Activated CD4-positive, alpha-beta T cell treated with anti-CD3 and anti-CD28 coated beads, Interleukin-2, amount 50 U/mL, for 24 hours (primary cell): Measurements from ENCODE around the gene ADAD2.
A peak's percentile ranks its signal among the peaks of the same experiment; 100 is the strongest.

Experiments
- DNase-seq, 2 donors: peaks; one replicate each; pipeline ENCODE4 v3.0.0-alpha.2; 2020; ENCODE audit warnings: low read depth in 1 of 2, low spot score in 1 of 2

Gene ADAD2

GRCh38 chr16:84190731-84191388, at the start of gene ADAD2:
TSS of gene ADAD2 (plus strand) at chr16:84191157. CDS start at chr16:84191231, 74 bp downstream.
- no peak for DNase-seq

- DNase-seq = no peak
Observed at GRCh38 chr16:84143081-84143480, 47.9 kb upstream of the ADAD2 start.

GRCh38 chr16:84143784-84144199, 47.2 kb upstream of the ADAD2 start:
- no peak for DNase-seq

- DNase-seq = peak in 1 of 2 donors; percentile 11
Observed at GRCh38 chr16:84144209-84144858, 46.6 kb upstream of the ADAD2 start.

GRCh38 chr16:84144859-84145639, 45.9 kb upstream of the ADAD2 start, which contains the start of the genes DNAAF1 and HSDL1:
TSS of gene DNAAF1 (plus strand) at chr16:84145308. CDS start at chr16:84145441, 133 bp downstream.
TSS of gene HSDL1 (minus strand) at chr16:84145177. CDS start at chr16:84131321, 13,856 bp downstream.
- peak; percentile 89 to 93 for DNase-seq

- DNase-seq = no peak
Observed at GRCh38 chr16:84150926-84151325, 40.0 kb upstream of the ADAD2 start.

- DNase-seq = no peak
Observed at GRCh38 chr16:84153660-84154214, 37.2 kb upstream of the ADAD2 start.

- DNase-seq = no peak
Observed at GRCh38 chr16:84155226-84155625, 35.7 kb upstream of the ADAD2 start.

GRCh38 chr16:84155771-84156170, 35.2 kb upstream of the ADAD2 start:
- no peak for DNase-seq

GRCh38 chr16:84156342-84156784, 34.6 kb upstream of the ADAD2 start:
- DNase-seq = no peak

- DNase-seq = no peak
Observed at GRCh38 chr16:84159007-84159406, 31.9 kb upstream of the ADAD2 start.

GRCh38 chr16:84159800-84160199, 31.2 kb upstream of the ADAD2 start:
- no peak for DNase-seq

GRCh38 chr16:84161037-84161436, 29.9 kb upstream of the ADAD2 start:
- no peak for DNase-seq

GRCh38 chr16:84161801-84162200, 29.2 kb upstream of the ADAD2 start:
- DNase-seq = no peak

GRCh38 chr16:84165746-84166145, 25.2 kb upstream of the ADAD2 start:
- no peak for DNase-seq

GRCh38 chr16:84166796-84167695, 23.9 kb upstream of the ADAD2 start:
- DNase-seq = no peak

GRCh38 chr16:84169765-84170310, 21.1 kb upstream of the ADAD2 start:
- DNase-seq = no peak

GRCh38 chr16:84174396-84174795, 16.6 kb upstream of the ADAD2 start:
- DNase-seq = no peak

GRCh38 chr16:84175350-84176081, 15.4 kb upstream of the ADAD2 start:
- DNase-seq = peak in 1 of 2 donors; percentile 68
